ENCODE data around the gene CLCA1.
A peak's percentile ranks its signal among the peaks of the same experiment; 100 is the strongest.

DNA sequence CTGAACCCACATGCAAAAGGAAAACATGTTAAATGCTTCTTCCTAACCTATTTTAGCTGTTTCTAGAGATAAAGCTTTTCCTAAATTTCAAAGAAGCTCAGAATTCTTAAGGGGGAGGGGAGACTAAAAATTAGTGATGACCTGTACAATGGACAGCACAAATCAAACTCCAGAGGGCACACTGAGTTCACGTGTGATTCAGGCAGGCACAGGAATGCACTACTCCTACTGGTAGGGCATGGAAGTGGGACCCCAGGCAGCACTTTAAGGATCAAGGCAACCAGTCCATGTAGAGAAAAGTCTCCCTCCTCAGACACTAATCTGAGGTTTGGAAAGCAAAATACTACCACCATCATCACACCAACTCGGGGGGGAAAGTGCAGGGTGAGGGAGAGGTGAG is 46.9 kb downstream of the CLCA1 start:
- TF ChIP-seq, protein P1, sequence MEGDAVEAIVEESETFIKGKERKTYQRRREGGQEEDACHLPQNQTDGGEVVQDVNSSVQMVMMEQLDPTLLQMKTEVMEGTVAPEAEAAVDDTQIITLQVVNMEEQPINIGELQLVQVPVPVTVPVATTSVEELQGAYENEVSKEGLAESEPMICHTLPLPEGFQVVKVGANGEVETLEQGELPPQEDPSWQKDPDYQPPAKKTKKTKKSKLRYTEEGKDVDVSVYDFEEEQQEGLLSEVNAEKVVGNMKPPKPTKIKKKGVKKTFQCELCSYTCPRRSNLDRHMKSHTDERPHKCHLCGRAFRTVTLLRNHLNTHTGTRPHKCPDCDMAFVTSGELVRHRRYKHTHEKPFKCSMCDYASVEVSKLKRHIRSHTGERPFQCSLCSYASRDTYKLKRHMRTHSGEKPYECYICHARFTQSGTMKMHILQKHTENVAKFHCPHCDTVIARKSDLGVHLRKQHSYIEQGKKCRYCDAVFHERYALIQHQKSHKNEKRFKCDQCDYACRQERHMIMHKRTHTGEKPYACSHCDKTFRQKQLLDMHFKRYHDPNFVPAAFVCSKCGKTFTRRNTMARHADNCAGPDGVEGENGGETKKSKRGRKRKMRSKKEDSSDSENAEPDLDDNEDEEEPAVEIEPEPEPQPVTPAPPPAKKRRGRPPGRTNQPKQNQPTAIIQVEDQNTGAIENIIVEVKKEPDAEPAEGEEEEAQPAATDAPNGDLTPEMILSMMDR (IDR thresholded peaks at IDR 0.05), result peak; percentile 29; the same call in 1 of the 2 replicates
- TF ChIP-seq SMC3 (IDR thresholded peaks at IDR 0.05; ENCODE audit: low read depth, low read length) (no peak), EP300 (IDR thresholded peaks at IDR 0.05; ENCODE audit: borderline replicate concordance in 1 of 2, low read depth in 1 of 2, low read length in 1 of 2) (no peak), TEAD4 (IDR thresholded peaks at IDR 0.05; ENCODE audit: borderline replicate concordance, insufficient read depth) (no peak), RAD21 (IDR thresholded peaks at IDR 0.05; ENCODE audit: low read length) (peak; percentile 28), JUND (IDR thresholded peaks at IDR 0.05) (no peak), YY1 (IDR thresholded peaks at IDR 0.05; ENCODE audit: low read depth) (no peak), POLR2AphosphoS5 (IDR thresholded peaks at IDR 0.05; ENCODE audit: low read depth, low read length) (no peak), RFX5 (IDR thresholded peaks at IDR 0.05; ENCODE audit: low read length) (no peak), FOXM1 (IDR thresholded peaks at IDR 0.05; ENCODE audit: low read depth) (no peak)
- TF ChIP-seq, protein P2, sequence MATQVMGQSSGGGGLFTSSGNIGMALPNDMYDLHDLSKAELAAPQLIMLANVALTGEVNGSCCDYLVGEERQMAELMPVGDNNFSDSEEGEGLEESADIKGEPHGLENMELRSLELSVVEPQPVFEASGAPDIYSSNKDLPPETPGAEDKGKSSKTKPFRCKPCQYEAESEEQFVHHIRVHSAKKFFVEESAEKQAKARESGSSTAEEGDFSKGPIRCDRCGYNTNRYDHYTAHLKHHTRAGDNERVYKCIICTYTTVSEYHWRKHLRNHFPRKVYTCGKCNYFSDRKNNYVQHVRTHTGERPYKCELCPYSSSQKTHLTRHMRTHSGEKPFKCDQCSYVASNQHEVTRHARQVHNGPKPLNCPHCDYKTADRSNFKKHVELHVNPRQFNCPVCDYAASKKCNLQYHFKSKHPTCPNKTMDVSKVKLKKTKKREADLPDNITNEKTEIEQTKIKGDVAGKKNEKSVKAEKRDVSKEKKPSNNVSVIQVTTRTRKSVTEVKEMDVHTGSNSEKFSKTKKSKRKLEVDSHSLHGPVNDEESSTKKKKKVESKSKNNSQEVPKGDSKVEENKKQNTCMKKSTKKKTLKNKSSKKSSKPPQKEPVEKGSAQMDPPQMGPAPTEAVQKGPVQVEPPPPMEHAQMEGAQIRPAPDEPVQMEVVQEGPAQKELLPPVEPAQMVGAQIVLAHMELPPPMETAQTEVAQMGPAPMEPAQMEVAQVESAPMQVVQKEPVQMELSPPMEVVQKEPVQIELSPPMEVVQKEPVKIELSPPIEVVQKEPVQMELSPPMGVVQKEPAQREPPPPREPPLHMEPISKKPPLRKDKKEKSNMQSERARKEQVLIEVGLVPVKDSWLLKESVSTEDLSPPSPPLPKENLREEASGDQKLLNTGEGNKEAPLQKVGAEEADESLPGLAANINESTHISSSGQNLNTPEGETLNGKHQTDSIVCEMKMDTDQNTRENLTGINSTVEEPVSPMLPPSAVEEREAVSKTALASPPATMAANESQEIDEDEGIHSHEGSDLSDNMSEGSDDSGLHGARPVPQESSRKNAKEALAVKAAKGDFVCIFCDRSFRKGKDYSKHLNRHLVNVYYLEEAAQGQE (IDR thresholded peaks at IDR 0.05; ENCODE audit: low read depth, low read length), result no peak
- TF ChIP-seq, protein P3, sequence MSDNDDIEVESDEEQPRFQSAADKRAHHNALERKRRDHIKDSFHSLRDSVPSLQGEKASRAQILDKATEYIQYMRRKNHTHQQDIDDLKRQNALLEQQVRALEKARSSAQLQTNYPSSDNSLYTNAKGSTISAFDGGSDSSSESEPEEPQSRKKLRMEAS (IDR thresholded peaks at IDR 0.05; ENCODE audit: low read depth), result no peak
- TF ChIP-seq, protein P4, sequence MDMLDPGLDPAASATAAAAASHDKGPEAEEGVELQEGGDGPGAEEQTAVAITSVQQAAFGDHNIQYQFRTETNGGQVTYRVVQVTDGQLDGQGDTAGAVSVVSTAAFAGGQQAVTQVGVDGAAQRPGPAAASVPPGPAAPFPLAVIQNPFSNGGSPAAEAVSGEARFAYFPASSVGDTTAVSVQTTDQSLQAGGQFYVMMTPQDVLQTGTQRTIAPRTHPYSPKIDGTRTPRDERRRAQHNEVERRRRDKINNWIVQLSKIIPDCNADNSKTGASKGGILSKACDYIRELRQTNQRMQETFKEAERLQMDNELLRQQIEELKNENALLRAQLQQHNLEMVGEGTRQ (IDR thresholded peaks at IDR 0.05; ENCODE audit: borderline replicate concordance, low read depth, low read length), result no peak

Data from SK-N-SH (cell line).